Measurements from ENCODE around the gene HRAS.

The HRAS gene

DNA sequence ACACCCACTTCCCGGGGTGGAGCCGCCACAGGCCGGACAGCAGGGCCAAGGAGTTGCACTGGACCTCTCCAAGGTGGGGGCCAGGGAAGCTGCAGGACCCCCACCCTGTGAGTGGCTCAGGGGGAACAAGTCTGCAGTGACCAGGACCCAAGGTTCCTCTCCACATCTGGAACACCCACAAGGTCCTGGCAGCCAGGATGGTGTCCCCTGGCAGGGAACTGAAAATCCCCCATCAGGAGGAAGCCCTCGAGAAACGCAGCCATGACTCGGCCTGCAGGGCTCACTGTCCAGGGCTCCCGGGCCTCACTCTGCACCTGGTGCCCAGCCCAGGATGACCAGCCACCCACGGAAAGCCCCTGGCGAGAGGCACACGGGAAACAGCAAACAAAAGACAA is 39.8 kb downstream of the HRAS start:
- Histone ChIP-seq H3K27me3 (ENCODE audit: control insufficient read depth, low read length) (no peaks in the 10 kb centered on the region), H3F3A (ENCODE audit: control insufficient read depth, insufficient read depth) (no peaks in the 10 kb centered on the region), H3K9me2 (replicated peaks; ENCODE audit: control insufficient read depth, low read length) (no peaks in the 10 kb centered on the region), H3K79me2 (ENCODE audit: control insufficient read depth, low read length) (no peaks in the 10 kb centered on the region), H3K4me2 (ENCODE audit: low read length) (no peak overlapping the region), H3K36me3 (ENCODE audit: control insufficient read depth, low read length) (peaks cover 49% of the 10 kb centered on the region), H3K27ac (ENCODE audit: low read depth, low read length) (no peak overlapping the region), H3K4me1 (ENCODE audit: control insufficient read depth, low read length) (peaks cover 7% of the 10 kb centered on the region), H4K20me1 (ENCODE audit: control insufficient read depth, insufficient read depth, low read depth, low read length) (no peaks in the 10 kb centered on the region), H3K4me3 (ENCODE audit: low read length) (no peak overlapping the region), H3K9me3 (ENCODE audit: control insufficient read depth, insufficient read depth, low read length) (no peaks in the 10 kb centered on the region)
- TF ChIP-seq EZH2phosphoT487 (IDR thresholded peaks at IDR 0.05; ENCODE audit: borderline replicate concordance, low read length): no peak
- TF ChIP-seq, protein P1, sequence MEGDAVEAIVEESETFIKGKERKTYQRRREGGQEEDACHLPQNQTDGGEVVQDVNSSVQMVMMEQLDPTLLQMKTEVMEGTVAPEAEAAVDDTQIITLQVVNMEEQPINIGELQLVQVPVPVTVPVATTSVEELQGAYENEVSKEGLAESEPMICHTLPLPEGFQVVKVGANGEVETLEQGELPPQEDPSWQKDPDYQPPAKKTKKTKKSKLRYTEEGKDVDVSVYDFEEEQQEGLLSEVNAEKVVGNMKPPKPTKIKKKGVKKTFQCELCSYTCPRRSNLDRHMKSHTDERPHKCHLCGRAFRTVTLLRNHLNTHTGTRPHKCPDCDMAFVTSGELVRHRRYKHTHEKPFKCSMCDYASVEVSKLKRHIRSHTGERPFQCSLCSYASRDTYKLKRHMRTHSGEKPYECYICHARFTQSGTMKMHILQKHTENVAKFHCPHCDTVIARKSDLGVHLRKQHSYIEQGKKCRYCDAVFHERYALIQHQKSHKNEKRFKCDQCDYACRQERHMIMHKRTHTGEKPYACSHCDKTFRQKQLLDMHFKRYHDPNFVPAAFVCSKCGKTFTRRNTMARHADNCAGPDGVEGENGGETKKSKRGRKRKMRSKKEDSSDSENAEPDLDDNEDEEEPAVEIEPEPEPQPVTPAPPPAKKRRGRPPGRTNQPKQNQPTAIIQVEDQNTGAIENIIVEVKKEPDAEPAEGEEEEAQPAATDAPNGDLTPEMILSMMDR (IDR thresholded peaks at IDR 0.05; ENCODE audit: low read depth, low read length, poor library complexity, severe bottlenecking): no peak

DNA sequence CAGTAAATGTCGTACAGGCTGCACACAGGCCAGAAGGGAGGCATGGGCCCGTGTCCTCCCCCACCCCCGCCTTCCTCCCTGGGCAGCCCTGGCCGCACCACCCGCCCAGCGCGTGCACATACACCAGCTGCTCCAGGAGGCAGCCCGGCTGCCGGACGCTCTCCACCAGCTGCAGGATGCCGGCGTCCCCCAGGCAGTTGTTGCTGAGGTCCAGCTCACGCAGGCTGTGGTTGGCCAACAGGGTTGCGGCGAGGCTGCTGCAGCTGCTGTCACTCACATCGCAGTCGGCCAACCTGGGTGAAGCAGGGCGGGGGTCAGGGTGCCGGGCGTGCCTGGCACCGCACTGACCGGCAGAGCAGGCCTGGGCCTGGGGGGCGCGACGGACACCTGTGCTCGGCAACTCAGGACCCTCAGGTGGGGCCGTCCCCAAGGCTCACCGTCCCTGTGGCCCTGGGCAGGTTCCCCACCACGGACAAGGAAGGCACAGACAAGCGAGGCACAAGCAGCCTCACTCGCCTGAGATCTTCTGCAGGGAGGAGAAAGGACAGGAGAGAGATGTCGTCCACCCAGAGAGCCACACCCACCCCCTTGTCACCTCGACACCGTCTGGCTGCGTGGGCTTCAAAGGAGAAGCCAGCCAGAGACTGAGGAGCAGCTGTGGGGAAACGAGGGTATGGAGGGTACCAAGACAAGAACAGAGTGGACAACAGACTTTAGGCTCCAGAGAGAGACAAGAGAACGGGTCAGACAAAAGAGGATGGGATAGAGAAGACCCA is 40.4 kb downstream of the HRAS start:
- no peaks in the 10 kb centered on the region for H3K9me2 ChIP-seq (replicated peaks; ENCODE audit: control insufficient read depth, low read length)
- H3K79me2 ChIP-seq (ENCODE audit: control insufficient read depth, low read length): no peaks in the 10 kb centered on the region
- no peaks in the 10 kb centered on the region for H4K20me1 ChIP-seq (ENCODE audit: control insufficient read depth, insufficient read depth, low read depth, low read length)
- no peak overlapping the region for H3K4me3 ChIP-seq (ENCODE audit: low read length)
- H3K36me3 ChIP-seq (ENCODE audit: control insufficient read depth, low read length): peaks cover 43% of the 10 kb centered on the region
- no peak overlapping the region for H3K4me2 ChIP-seq (ENCODE audit: low read length)
- no peaks in the 10 kb centered on the region for H3K27me3 ChIP-seq (ENCODE audit: control insufficient read depth, low read length)
- TF ChIP-seq, protein P1 (IDR thresholded peaks at IDR 0.05; ENCODE audit: low read depth, low read length, poor library complexity, severe bottlenecking): no peak
- TF ChIP-seq EZH2phosphoT487 (IDR thresholded peaks at IDR 0.05; ENCODE audit: borderline replicate concordance, low read length): no peak
- no peak overlapping the region for H3K27ac ChIP-seq (ENCODE audit: low read depth, low read length)
- no peaks in the 10 kb centered on the region for H3K9me3 ChIP-seq (ENCODE audit: control insufficient read depth, insufficient read depth, low read length)
- peaks cover 7% of the 10 kb centered on the region for H3K4me1 ChIP-seq (ENCODE audit: control insufficient read depth, low read length)
- no peaks in the 10 kb centered on the region for H3F3A ChIP-seq (ENCODE audit: control insufficient read depth, insufficient read depth)

DNA sequence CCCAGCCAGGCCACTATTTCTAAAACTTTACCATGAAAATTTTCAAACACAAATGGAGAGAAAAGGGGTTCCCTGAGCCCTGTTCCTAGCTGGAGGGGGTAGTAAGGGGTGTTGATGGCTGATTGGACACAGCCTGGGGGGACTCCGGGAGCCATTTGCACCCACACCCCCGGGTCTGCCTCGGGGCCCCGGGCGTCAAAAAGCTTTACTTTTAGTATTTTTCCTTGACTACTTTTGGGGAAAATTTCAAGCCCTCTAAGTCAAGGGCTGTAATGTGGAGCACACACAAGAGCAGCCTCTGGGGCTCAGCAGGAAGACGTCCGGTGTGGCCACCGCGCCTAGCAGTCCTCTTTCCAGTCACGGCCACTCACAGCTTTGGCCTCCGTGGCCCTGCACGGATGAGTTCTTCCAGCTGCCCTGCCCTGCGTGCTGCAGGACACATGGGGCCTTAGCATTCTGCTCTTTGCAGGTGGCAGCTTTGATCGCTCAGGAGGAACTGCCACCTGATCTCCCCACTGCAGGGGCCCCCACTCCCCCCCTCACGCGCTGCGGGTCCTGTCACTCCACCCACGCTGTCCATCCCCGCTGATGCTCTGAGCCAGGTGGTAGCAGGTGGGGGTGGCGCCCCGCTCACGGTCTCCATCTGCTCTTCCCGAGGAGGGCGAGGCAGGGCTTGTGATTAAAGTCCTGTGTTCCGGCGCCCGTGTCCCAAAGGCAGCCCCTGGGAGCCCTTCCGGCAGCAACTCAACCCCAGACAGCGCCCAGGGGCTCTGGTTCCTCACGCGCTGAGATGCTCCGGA is 42.7 kb downstream of the HRAS start:
- Histone ChIP-seq H3K36me3 (ENCODE audit: control insufficient read depth, low read length) (peaks cover 21% of the 10 kb centered on the region), H3K9me2 (replicated peaks; ENCODE audit: control insufficient read depth, low read length) (no peaks in the 10 kb centered on the region), H3K9me3 (ENCODE audit: control insufficient read depth, insufficient read depth, low read length) (no peaks in the 10 kb centered on the region), H3F3A (ENCODE audit: control insufficient read depth, insufficient read depth) (no peaks in the 10 kb centered on the region), H3K4me2 (ENCODE audit: low read length) (no peak overlapping the region), H4K20me1 (ENCODE audit: control insufficient read depth, insufficient read depth, low read depth, low read length) (no peaks in the 10 kb centered on the region), H3K27me3 (ENCODE audit: control insufficient read depth, low read length) (no peaks in the 10 kb centered on the region), H3K27ac (ENCODE audit: low read depth, low read length) (no peak overlapping the region), H3K4me1 (ENCODE audit: control insufficient read depth, low read length) (peaks cover 7% of the 10 kb centered on the region), H3K4me3 (ENCODE audit: low read length) (no peak overlapping the region), H3K79me2 (ENCODE audit: control insufficient read depth, low read length) (no peaks in the 10 kb centered on the region)
- TF ChIP-seq, protein P1 (IDR thresholded peaks at IDR 0.05; ENCODE audit: low read depth, low read length, poor library complexity, severe bottlenecking): no peak
- no peak for TF ChIP-seq EZH2phosphoT487 (IDR thresholded peaks at IDR 0.05; ENCODE audit: borderline replicate concordance, low read length)

Measured in DOHH2 (cell line).